HG03571 (cell line): ENCODE data around the gene C18orf63.
"Not testable (repeated sequence)": the region's sequence is repeated elsewhere in the genome, so short reads cannot be mapped to it uniquely, and the experiment has no call there.

Experiments
- ATAC-seq: cut with Tn5 transposase; IDR thresholded peaks from one replicate; pipeline ENCODE4 v1.9.1; 2021; ENCODE audit not compliant: unreplicated experiment

C18orf63 gene

GRCh38 chr18:74286106-74286855, 29.4 kb upstream of the C18orf63 start:
- no peak for ATAC-seq

GRCh38 chr18:74286856-74287255, 28.8 kb upstream of the C18orf63 start:
- no peak for ATAC-seq

GRCh38 chr18:74288041-74288440, 27.6 kb upstream of the C18orf63 start:
- ATAC-seq = no peak

- ATAC-seq = no peak
These were observed 26.9 kb upstream of the C18orf63 start for GRCh38 chr18:74288730-74289129.

- no peak for ATAC-seq
These were observed 26.5 kb upstream of the C18orf63 start for GRCh38 chr18:74289137-74289536.

- no peak for ATAC-seq
These were observed 25.6 kb upstream of the C18orf63 start for GRCh38 chr18:74290021-74290420.

- ATAC-seq = no peak
These were observed 24.7 kb upstream of the C18orf63 start for GRCh38 chr18:74290794-74291471.

- ATAC-seq = no peak
These were observed 24.2 kb upstream of the C18orf63 start for GRCh38 chr18:74291472-74291770.

GRCh38 chr18:74291771-74292540, 23.7 kb upstream of the C18orf63 start, which contains the start of gene CYB5A:
TSS of gene CYB5A (minus strand) at chr18:74291963. CDS start at chr18:74291875, 88 bp downstream.
- peak; percentile 99 for ATAC-seq

- no peak for ATAC-seq
These were observed 23.1 kb upstream of the C18orf63 start for GRCh38 chr18:74292541-74292858.

GRCh38 chr18:74292982-74293381, 22.7 kb upstream of the C18orf63 start:
- not testable (repeated sequence) for ATAC-seq

GRCh38 chr18:74294526-74294925, 21.1 kb upstream of the C18orf63 start:
- no peak for ATAC-seq

GRCh38 chr18:74299162-74299561, 16.5 kb upstream of the C18orf63 start:
- ATAC-seq = no peak

GRCh38 chr18:74299746-74300145, 15.9 kb upstream of the C18orf63 start:
- ATAC-seq = no peak

- no peak for ATAC-seq
These were observed 12.3 kb upstream of the C18orf63 start for GRCh38 chr18:74303306-74303705.

- ATAC-seq = no peak
These were observed 11.7 kb upstream of the C18orf63 start for GRCh38 chr18:74303936-74304335.

GRCh38 chr18:74310411-74310810, 5.2 kb upstream of the C18orf63 start:
- peak; percentile 59 for ATAC-seq

- no peak for ATAC-seq
These were observed 4.6 kb upstream of the C18orf63 start for GRCh38 chr18:74311000-74311399.

- no peak for ATAC-seq
These were observed 728 bp upstream of the C18orf63 start for GRCh38 chr18:74314759-74315463.

GRCh38 chr18:74316257-74317170, 875 bp downstream of the C18orf63 start:
- ATAC-seq = no peak
